Right lobe of liver (tissue), 6 donors: ENCODE results near the gene ARIH2. TPM values are rescaled to one million over a fixed set of nuclear protein-coding genes. Genes with fewer than 3 reads are reported as not detected.

ENCODE experiments used
- ATAC-seq, 4 donors: fragments of 200-7000 bp; cut with Tn5 transposase; one replicate each; pipeline ENCODE4 v1.9.1; 2020; ENCODE audit warnings: mild to moderate bottlenecking in 4 of 4, moderate library complexity in 4 of 4
- DNase-seq, 3 donors: peaks; one replicate each; pipeline ENCODE4 v3.0.0-alpha.2; 2020
- H3K27ac ChIP-seq, 3 donors: fragments of 200-600 bp; one replicate each; pipeline ENCODE4 v1.8.0; 2022
- H3K27me3 ChIP-seq, 2 donors: fragments of 200-600 bp; one replicate each; pipeline ENCODE4 v1.8.0; 2022
- H3K36me3 ChIP-seq, 4 donors: fragments of 200-600 bp; sonication (generic) in 1 of 4; one replicate each; pipeline versions ENCODE4 v1.5.1 to v1.8.0; 2017 to 2022; ENCODE audit warnings: control low read depth in 1 of 4
- H3K4me1 ChIP-seq, 4 donors: fragments of 200-600 bp; sonication (generic) in 1 of 4; one replicate each; pipeline versions ENCODE4 v1.5.1 to v1.8.0; 2017 to 2022; ENCODE audit warnings: control low read depth in 1 of 4
- H3K4me3 ChIP-seq, 3 donors: fragments of 200-600 bp; one replicate each; pipeline ENCODE4 v1.8.0; 2022
- H3K9me3 ChIP-seq, 4 donors: fragments of 200-600 bp; sonication (generic) in 1 of 4; one replicate each; pipeline versions ENCODE4 v1.5.1 to v1.8.0; 2017 to 2022; ENCODE audit warnings: control low read depth in 1 of 4
- POLR2A ChIP-seq: fragments of 450-650 bp; IDR thresholded peaks from one replicate; pipeline ENCODE4 v1.6.1; 2017; ENCODE audit warnings: antibody characterized with exemption, mild to moderate bottlenecking
- WGBS: methylation state at CpG from one replicate; pipeline ENCODE4 v1.1.6; 2018; ENCODE audit warnings: low coverage, low lambda C conversion rate; ENCODE audit not compliant: insufficient coverage; ENCODE audit errors: missing lambda C conversion rate; 5-methylcytosine and 5-hydroxymethylcytosine counted together
- intact Hi-C, 2 donors: fragments of 100-400 bp; cut with DNase I; formaldehyde crosslinking; loops; one replicate each; pipeline versions ENCODE4 v1.11.2 to v1.14.1; 2022
- total RNA-seq, 6 experiments: library from RNA; depleted of rRNA in 2 of 6; stranded (reverse); fragments of >200 nt in 2 of 6; fragmentation: NEBNext Ultra II Directional in 3 of 6; extraction: Animal tissue kit (Norgen Biotek cat#: 25700) in 3 of 6; gene quantifications; one replicate each; pipeline versions ENCODE4 v1.1.0 to v1.2.4, GENCODE V29; 2016 to 2023
- TF ChIP-seq, protein P1 (sequence below), 4 donors: fragments of 200-600 bp in 3 of 4; fragments of 450-650 bp in 1 of 4; IDR thresholded peaks; one replicate each; pipeline versions ENCODE4 v1.5.1 to v1.8.0; 2016 to 2022; ENCODE audit warnings: antibody characterized with exemption in 4 of 4, mild to moderate bottlenecking in 2 of 4
- donor health status: DM: no; HTN: yes; CAD: no.
- donor health status: DM: no; HTN: no; CAD: no.
- donor health status: DM: no; HTN: no; CAD: no.
- donor health status: DM: no; HTN: yes; CAD: no.
- donor health status: DM: no; HTN: yes; CAD: no.

Gene ARIH2
- total RNA-seq, 6 experiments from 2014 or later = 34.4 to 44.9 (median 38.2) TPM

DNA sequence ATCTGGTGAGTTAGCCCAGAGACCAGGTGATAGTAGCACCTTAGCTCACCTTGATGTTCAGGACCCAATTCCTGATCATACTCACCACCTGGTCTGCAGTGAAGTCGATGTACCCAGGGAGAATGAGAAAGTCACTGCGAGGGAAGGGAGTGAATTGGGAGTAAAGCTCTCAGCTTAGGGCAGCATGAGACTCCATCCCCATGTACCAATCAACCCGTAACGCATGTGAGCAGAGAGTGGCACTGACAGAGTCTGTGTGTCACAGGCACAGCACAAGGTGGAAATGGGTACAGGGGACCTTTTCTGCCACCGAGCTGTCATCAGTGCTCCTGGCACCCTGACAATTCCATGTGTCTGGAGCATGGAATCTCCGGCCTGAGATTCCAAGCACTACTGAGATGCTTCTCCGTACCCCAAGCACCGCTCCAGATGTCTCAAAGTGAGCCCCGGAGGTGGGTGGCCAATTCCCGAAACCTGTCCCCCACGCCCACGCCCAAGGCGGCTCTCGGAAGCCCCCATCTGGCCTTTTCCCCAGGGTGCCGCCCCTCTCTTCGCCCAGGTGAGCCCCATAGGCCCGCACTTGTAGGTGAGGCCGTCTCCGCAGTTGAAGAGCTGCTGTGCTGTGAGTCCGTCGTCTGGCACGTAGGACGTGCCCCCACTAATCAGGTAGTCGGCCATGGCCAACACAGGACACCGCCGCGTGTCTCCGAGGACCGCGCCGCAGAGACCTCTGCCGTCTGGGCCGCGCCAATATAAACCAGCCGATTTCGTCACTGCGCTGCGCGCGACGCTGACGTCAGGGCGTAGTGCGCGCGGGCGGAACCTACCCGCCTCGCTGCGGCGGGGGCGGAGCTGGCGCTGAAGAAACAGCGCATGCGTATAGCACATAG, 110.3 kb downstream of the ARIH2 start, which contains the start of gene IMPDH2:
IMPDH2 (minus strand) TSS at position 726 of the 890 bp plus-strand sequence; CDS start at position 678, 48 bp downstream.
- intact Hi-C loops = no loop called here
- Histone ChIP-seq H3K27ac (peak within 1 kb of the TSS; percentile 66 to 85 (median 82)), H3K9me3 (no peaks in the 10 kb centered on the region), H3K4me3 (peak within 1 kb of the TSS; percentile 60 to 74 (median 60)), H3K27me3 (no peaks in the 10 kb centered on the region), H3K36me3 (peaks cover 0 to 56% (median 21%) of the 10 kb centered on the region in 4 donors), H3K4me1 (peaks cover 0 to 9% (median 4%) of the 10 kb centered on the region in 4 donors)
- peak; percentile 97 for TF ChIP-seq POLR2A
- TF ChIP-seq, protein P1, sequence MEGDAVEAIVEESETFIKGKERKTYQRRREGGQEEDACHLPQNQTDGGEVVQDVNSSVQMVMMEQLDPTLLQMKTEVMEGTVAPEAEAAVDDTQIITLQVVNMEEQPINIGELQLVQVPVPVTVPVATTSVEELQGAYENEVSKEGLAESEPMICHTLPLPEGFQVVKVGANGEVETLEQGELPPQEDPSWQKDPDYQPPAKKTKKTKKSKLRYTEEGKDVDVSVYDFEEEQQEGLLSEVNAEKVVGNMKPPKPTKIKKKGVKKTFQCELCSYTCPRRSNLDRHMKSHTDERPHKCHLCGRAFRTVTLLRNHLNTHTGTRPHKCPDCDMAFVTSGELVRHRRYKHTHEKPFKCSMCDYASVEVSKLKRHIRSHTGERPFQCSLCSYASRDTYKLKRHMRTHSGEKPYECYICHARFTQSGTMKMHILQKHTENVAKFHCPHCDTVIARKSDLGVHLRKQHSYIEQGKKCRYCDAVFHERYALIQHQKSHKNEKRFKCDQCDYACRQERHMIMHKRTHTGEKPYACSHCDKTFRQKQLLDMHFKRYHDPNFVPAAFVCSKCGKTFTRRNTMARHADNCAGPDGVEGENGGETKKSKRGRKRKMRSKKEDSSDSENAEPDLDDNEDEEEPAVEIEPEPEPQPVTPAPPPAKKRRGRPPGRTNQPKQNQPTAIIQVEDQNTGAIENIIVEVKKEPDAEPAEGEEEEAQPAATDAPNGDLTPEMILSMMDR (IDR thresholded peaks at IDR 0.05) = peak in 3 of 4 donors; percentile 9 to 28 (median 26)
- peak; percentile 94 to 95 (median 95) for DNase-seq
- peak; percentile 95 to 98 (median 95) for ATAC-seq
- WGBS = 0% methylated on average over 4 of the region's 55 CpGs

DNA sequence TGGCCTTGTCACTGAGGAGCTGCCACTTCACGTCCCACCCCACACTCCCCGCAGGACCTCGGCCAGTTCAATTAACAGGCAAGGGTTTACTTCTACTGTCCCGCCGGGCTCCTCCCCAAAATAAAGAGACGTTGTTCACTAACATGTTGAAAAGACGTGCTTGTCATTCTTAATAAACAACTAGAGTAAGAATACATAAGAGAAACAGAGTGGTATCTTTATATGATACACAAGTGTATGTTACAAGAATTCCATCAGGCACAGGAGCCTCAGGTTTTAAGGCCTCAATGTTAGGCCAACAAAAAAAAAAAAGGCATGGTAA, 110.9 kb downstream of the ARIH2 start:
- H3K4me3 ChIP-seq = peak overlapping the region in 2 of 3 donors; percentile 60 to 74
- ATAC-seq = no peak
- DNase-seq = no peak
- H3K4me1 ChIP-seq = peaks cover 0 to 9% (median 4%) of the 10 kb centered on the region in 4 donors
- H3K27ac ChIP-seq = peak overlapping the region; percentile 59 to 82 (median 66)
- peaks cover 0 to 50% (median 19%) of the 10 kb centered on the region in 4 donors for H3K36me3 ChIP-seq
- TF ChIP-seq, protein P1 (IDR thresholded peaks at IDR 0.05) = no peak
- no peak for TF ChIP-seq POLR2A
- intact Hi-C loops = no loop called here
- no peaks in the 10 kb centered on the region for H3K27me3 ChIP-seq
- H3K9me3 ChIP-seq = no peaks in the 10 kb centered on the region
- WGBS = 3% methylated on average over 6 of the region's 7 CpGs

DNA sequence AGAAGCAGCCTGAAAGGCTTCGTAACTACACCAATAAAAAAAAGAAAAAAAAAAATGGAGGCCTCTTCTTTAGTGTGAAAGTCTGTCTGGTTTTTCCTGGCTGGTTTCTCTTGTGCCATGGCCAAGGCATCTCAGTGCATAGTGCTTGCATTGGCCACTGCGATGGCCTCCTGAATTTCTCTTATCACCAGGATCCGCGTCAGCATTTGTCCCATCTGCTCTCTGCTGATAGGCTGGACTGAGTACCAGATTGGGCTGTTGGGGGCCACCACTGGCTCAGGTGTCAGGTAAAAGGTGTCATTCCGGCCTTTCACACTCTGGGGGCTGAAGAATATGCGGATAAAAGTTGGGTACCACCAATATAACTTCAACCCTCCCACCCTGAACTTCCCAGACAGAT, 111.7 kb downstream of the ARIH2 start:
- TF ChIP-seq, protein P1 (IDR thresholded peaks at IDR 0.05) = no peak
- no peak for TF ChIP-seq POLR2A
- DNase-seq = no peak
- no peak for ATAC-seq
- WGBS = 72% methylated on average over 4 of the region's 6 CpGs
- H3K27me3 ChIP-seq = no peaks in the 10 kb centered on the region
- peaks cover 0 to 9% (median 4%) of the 10 kb centered on the region in 4 donors for H3K4me1 ChIP-seq
- intact Hi-C loops = no loop called here
- no peak overlapping the region for H3K4me3 ChIP-seq
- H3K36me3 ChIP-seq = peaks cover 0 to 50% (median 15%) of the 10 kb centered on the region in 4 donors
- H3K9me3 ChIP-seq = no peaks in the 10 kb centered on the region
- no peak overlapping the region for H3K27ac ChIP-seq

DNA sequence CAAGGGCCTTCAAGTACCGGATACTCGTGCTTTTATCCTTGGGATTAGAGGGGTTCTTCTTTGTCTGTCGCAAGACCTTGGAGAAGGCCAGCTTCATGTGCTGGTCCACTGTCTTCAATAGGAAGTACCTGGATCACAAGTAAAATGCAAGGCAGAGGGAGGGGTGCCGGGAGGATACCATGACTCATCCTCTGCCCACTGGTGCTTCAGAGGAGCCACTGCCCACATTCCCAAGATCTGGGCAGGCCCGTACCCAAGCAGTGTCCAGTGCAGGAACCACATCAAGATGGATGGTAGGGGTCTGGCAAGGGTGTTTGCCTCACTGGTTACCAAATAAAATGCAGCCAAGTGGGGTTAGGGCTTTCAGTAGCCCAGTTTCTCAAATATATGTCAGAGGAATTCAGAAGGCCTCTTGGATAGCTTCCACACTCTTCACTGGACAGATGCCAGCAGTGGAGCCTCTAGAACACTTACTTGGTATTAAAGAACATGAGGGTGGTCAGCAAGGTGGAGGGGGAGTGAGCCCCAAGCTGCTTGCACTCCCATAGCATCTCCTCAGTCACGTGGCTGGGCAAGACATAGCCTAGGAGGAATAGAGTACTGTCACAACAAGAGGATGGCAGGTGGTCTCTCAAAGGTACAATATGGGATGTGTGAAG, 114.1 kb downstream of the ARIH2 start:
- Histone ChIP-seq H3K4me3 (no peak overlapping the region), H3K4me1 (peaks cover 0 to 9% (median 4%) of the 10 kb centered on the region in 4 donors), H3K9me3 (no peaks in the 10 kb centered on the region), H3K27ac (no peak overlapping the region), H3K36me3 (peaks cover 0 to 45% (median 9%) of the 10 kb centered on the region in 4 donors), H3K27me3 (no peaks in the 10 kb centered on the region)
- TF ChIP-seq, protein P1 (IDR thresholded peaks at IDR 0.05) = no peak
- TF ChIP-seq POLR2A = no peak
- WGBS = 84% methylated on average over 6 of the region's 6 CpGs
- intact Hi-C loops = no loop called here
- ATAC-seq (no peak), DNase-seq (no peak)
